ENCODE data around the gene PTPN11. TPM values are rescaled to one million over a fixed set of nuclear protein-coding genes. Genes with fewer than 3 reads are reported as not detected.

Gene PTPN11
- total and polyA plus RNA-seq, 10 of the 15 experiments (the other 5 are each of a cell fraction or from before 2014, with no cell fraction given): 14.6 to 85.2 (median 58.6) TPM

GRCh38 chr12:112380663-112381405, 37.9 kb upstream of the PTPN11 start:
- Histone ChIP-seq H4K20me1 (ENCODE audit: control insufficient read depth, insufficient read depth) (no peaks in the 10 kb centered on the region), H3K4me2 (ENCODE audit: control insufficient read depth, insufficient read depth) (peak overlapping the region; percentile 80), H3K9ac (ENCODE audit: control insufficient read depth, insufficient read depth, low read length) (peak overlapping the region; percentile 70), H3K79me2 (ENCODE audit: control insufficient read depth, insufficient read depth, low read length) (peaks cover 46% of the 10 kb centered on the region), H2AFZ (ENCODE audit: control insufficient read depth, low read depth, low read length) (peak overlapping the region; percentile 58), H3K4me1 (ENCODE audit: control insufficient read depth, insufficient read depth, low read length) (no peaks in the 10 kb centered on the region; the same call in 1 of the 2 replicates), H3K27me3 (replicated peaks in 1 of 2; ENCODE audit: control insufficient read depth in 2 of 2, insufficient read depth in 2 of 2, low read length in 1 of 2) (no peaks in the 10 kb centered on the region), H3K27ac (ENCODE audit: control insufficient read depth, insufficient read depth) (peak overlapping the region; percentile 82), H3K36me3 (ENCODE audit: control insufficient read depth in 2 of 2, insufficient read depth in 2 of 2, low read length in 1 of 2) (no peaks in the 10 kb centered on the region), H3K9me3 (replicated peaks; ENCODE audit: control insufficient read depth, insufficient read depth, low read length) (no peaks in the 10 kb centered on the region), H3K4me3 (peak overlapping the region; percentile 98)
- ChIA-PET SMC1A (ENCODE audit: uncharacterized antibody, unreplicated experiment) (no interaction called here), POLR2A (interaction anchor here (1.0 kb wide), 1 partner anchor 29 kb away, joined by 3 read pairs; no protein-coding TSS in a partner anchor), CTCF (interaction anchor here (0.6 kb wide), 1 partner anchor 9 kb away, joined by 3 read pairs; no protein-coding TSS in a partner anchor), RAD21 (ENCODE audit: unreplicated experiment) (no interaction called here)
- ATAC-seq: no peak; the same call in 2 of the 3 replicates
- intact Hi-C loops (cut with micrococcal nuclease; ENCODE audit: unreplicated experiment): loop anchor here (2.0 to 10.0 kb wide), 5 partner anchors 78 to 536 kb away; partner anchors contain the start of genes ERP29, MAPKAPK5 and TMEM116
- BruUV-seq (replicated peaks): no TSS peak
- peak; percentile 87; the same call in 1 of the 2 replicates for TF ChIP-seq WRNIP1 (IDR thresholded peaks at IDR 0.05; ENCODE audit: borderline replicate concordance, low read depth, low read length)
- TF ChIP-seq MLLT1 (IDR thresholded peaks at IDR 0.05): peak; percentile 99
- TF ChIP-seq ZNF274 (IDR thresholded peaks at IDR 0.05; ENCODE audit: insufficient read depth, insufficient read length): no peak
- TF ChIP-seq, protein P1, sequence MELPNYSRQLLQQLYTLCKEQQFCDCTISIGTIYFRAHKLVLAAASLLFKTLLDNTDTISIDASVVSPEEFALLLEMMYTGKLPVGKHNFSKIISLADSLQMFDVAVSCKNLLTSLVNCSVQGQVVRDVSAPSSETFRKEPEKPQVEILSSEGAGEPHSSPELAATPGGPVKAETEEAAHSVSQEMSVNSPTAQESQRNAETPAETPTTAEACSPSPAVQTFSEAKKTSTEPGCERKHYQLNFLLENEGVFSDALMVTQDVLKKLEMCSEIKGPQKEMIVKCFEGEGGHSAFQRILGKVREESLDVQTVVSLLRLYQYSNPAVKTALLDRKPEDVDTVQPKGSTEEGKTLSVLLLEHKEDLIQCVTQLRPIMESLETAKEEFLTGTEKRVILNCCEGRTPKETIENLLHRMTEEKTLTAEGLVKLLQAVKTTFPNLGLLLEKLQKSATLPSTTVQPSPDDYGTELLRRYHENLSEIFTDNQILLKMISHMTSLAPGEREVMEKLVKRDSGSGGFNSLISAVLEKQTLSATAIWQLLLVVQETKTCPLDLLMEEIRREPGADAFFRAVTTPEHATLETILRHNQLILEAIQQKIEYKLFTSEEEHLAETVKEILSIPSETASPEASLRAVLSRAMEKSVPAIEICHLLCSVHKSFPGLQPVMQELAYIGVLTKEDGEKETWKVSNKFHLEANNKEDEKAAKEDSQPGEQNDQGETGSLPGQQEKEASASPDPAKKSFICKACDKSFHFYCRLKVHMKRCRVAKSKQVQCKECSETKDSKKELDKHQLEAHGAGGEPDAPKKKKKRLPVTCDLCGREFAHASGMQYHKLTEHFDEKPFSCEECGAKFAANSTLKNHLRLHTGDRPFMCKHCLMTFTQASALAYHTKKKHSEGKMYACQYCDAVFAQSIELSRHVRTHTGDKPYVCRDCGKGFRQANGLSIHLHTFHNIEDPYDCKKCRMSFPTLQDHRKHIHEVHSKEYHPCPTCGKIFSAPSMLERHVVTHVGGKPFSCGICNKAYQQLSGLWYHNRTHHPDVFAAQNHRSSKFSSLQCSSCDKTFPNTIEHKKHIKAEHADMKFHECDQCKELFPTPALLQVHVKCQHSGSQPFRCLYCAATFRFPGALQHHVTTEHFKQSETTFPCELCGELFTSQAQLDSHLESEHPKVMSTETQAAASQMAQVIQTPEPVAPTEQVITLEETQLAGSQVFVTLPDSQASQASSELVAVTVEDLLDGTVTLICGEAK (IDR thresholded peaks at IDR 0.05; ENCODE audit: borderline replicate concordance): peak; percentile 59; the same call in 1 of the 2 replicates
- TF ChIP-seq IRF4 (IDR thresholded peaks at IDR 0.05; ENCODE audit: low read depth, low read length): 0 out of 2 replicates have a peak, but pooled peaks have one; percentile 2
- no peak for TF ChIP-seq TCF12 (IDR thresholded peaks at IDR 0.05; ENCODE audit: low read depth, low read length)
- 55% methylated on average over 34 of the region's 34 CpGs for WGBS (ENCODE audit: insufficient coverage, insufficient replicate concordance, low lambda C conversion rate, missing lambda C conversion rate)
- in situ Hi-C loops (cut with MboI): loop anchor here (10.0 kb wide), 1 partner anchor 436 kb away; no protein-coding TSS in a partner anchor
- DNase-seq (ENCODE audit: low read depth, low spot score): no peak
- FAIRE-seq: no peak

Data from GM12878 (cell line).